MCF 10A (cell line): ENCODE results near the gene GTF3C5. TPM values are rescaled to one million over a fixed set of nuclear protein-coding genes. Genes with fewer than 3 reads are reported as not detected.
"Not testable (repeated sequence)": the region's sequence is repeated elsewhere in the genome, so short reads cannot be mapped to it uniquely, and the experiment has no call there.

Source experiments
- BruUV-seq: library from RNA; stranded (reverse); fragments of 400-500 nt; replicated peaks from 2 replicates; lab custom pipeline; 2021; lab: Mats Ljungman, UMichigan
- CTCF ChIA-PET: fragments of 300-600 bp; sonication (Branson Sonifier 250); formaldehyde crosslinking; extraction: SDS; loops from one replicate; lab custom pipeline; 2021; ENCODE audit warnings: antibody characterized with exemption, inconsistent platforms; lab: Yijun Ruan, JAX
- POLR2A ChIA-PET: fragments of 300-600, 350-650 bp; sonication (Branson Sonifier 250); formaldehyde crosslinking; extraction: SDS; loops from one replicate; lab custom pipeline; 2020; ENCODE audit warnings: antibody characterized with exemption, inconsistent platforms; lab: Yijun Ruan, JAX
- DNase-seq: peaks from one replicate; pipeline ENCODE4 v3.0.0-alpha.2; 2018; ENCODE audit not compliant: unreplicated experiment
- H3K27ac Mint-ChIP-seq: one replicate; pipeline ENCODE4 v1.8.0; 2022; ENCODE audit warnings: mild to moderate bottlenecking, low read depth, mixed read lengths; ENCODE audit not compliant: unreplicated experiment
- H3K27me3 Mint-ChIP-seq: one replicate; pipeline ENCODE4 v1.8.0; 2022; ENCODE audit warnings: mixed read lengths; ENCODE audit not compliant: insufficient read depth, unreplicated experiment
- H3K36me3 Mint-ChIP-seq: one replicate; pipeline ENCODE4 v1.8.0; 2022; ENCODE audit warnings: mild to moderate bottlenecking, moderate library complexity, mixed read lengths; ENCODE audit not compliant: insufficient read depth, unreplicated experiment
- H3K4me1 Mint-ChIP-seq: one replicate; pipeline ENCODE4 v1.8.0; 2022; ENCODE audit warnings: mixed read lengths; ENCODE audit not compliant: insufficient read depth, unreplicated experiment
- H3K4me3 Mint-ChIP-seq: one replicate; pipeline ENCODE4 v1.8.0; 2022; ENCODE audit warnings: mild to moderate bottlenecking, moderate library complexity, mixed read lengths; ENCODE audit not compliant: unreplicated experiment
- H3K9me3 Mint-ChIP-seq: one replicate; pipeline ENCODE4 v1.8.0; 2022; ENCODE audit warnings: mixed read lengths; ENCODE audit not compliant: unreplicated experiment
- CTCF ChIP-seq: fragments of 200-600 bp; IDR thresholded peaks from one replicate; pipeline ENCODE4 v1.8.0; 2022; ENCODE audit warnings: antibody characterized with exemption, mild to moderate bottlenecking; ENCODE audit not compliant: unreplicated experiment
- intact Hi-C: fragments of 100-400 bp; cut with micrococcal nuclease; formaldehyde crosslinking; loops from 2 replicates; pipeline ENCODE4 v1.14.1; 2022
- total RNA-seq: library from RNA; stranded (reverse); gene quantifications from 2 replicates; pipeline ENCODE4 v1.2.3, GENCODE V29; 2022

Gene GTF3C5
- total RNA-seq, 1 experiment from 2014 or later: 55.4 TPM

GRCh38 chr9:133066181-133066983 is 35.6 kb downstream of the GTF3C5 start:
- no peak overlapping the region for H3K27ac Mint-ChIP-seq
- ChIA-PET CTCF (interaction anchor here (0.6 to 1.6 kb wide), 6 partner anchors 9 to 115 kb away, joined by 3 to 8 read pairs (median 4); no protein-coding TSS in a partner anchor), POLR2A (interaction anchor here (1.8 kb wide), 1 partner anchor 35 kb away, joined by 18 read pairs; the partner anchor contains the start of gene GTF3C5)
- peaks cover under 1% of the 10 kb centered on the region for H3K4me1 Mint-ChIP-seq
- H3K9me3 Mint-ChIP-seq: no peaks in the 10 kb centered on the region
- TF ChIP-seq CTCF: no peak
- H3K4me3 Mint-ChIP-seq: no peak overlapping the region
- H3K27me3 Mint-ChIP-seq: no peaks in the 10 kb centered on the region
- H3K36me3 Mint-ChIP-seq: no peaks in the 10 kb centered on the region
- intact Hi-C loops: no loop called here
- no TSS peak for BruUV-seq
- DNase-seq: no peak

- POLR2A ChIA-PET: interaction anchor here (1.1 to 1.8 kb wide), 3 partner anchors 9 to 68 kb away, joined by 3 to 18 read pairs (median 6); partner anchors contain the start of gene GTF3C5
- no peak for DNase-seq
- intact Hi-C loops: no loop called here
- no peak for TF ChIP-seq CTCF
- CTCF ChIA-PET: interaction anchor here (0.6 to 1.6 kb wide), 7 partner anchors 9 to 115 kb away, joined by 3 to 8 read pairs (median 4); no protein-coding TSS in a partner anchor
- Mint-ChIP-seq H3K9me3 (no peaks in the 10 kb centered on the region), H3K4me1 (no peaks in the 10 kb centered on the region), H3K4me3 (no peak overlapping the region), H3K27me3 (no peaks in the 10 kb centered on the region), H3K36me3 (no peaks in the 10 kb centered on the region), H3K27ac (no peak overlapping the region)
- BruUV-seq: no TSS peak
Observed at GRCh38 chr9:133067006-133067405, 36.2 kb downstream of the GTF3C5 start.

- BruUV-seq: no TSS peak
- Mint-ChIP-seq H3K36me3 (no peaks in the 10 kb centered on the region), H3K9me3 (no peaks in the 10 kb centered on the region), H3K4me1 (no peaks in the 10 kb centered on the region), H3K27ac (peak overlapping the region; percentile 61), H3K4me3 (no peak overlapping the region), H3K27me3 (no peaks in the 10 kb centered on the region)
- ChIA-PET POLR2A (interaction anchor here (1.1 to 1.8 kb wide), 4 partner anchors 10 to 76 kb away, joined by 3 to 18 read pairs (median 5); partner anchors contain the start of gene GTF3C5), CTCF (interaction anchor here (0.6 to 1.6 kb wide), 7 partner anchors 10 to 79 kb away, joined by 3 to 8 read pairs (median 4); no protein-coding TSS in a partner anchor)
- peak; percentile 71 for DNase-seq
- no peak for TF ChIP-seq CTCF
- intact Hi-C loops: no loop called here
Observed at GRCh38 chr9:133067813-133068212, 37.0 kb downstream of the GTF3C5 start.

- POLR2A ChIA-PET: interaction anchor here (1.2 to 1.8 kb wide), 3 partner anchors 11 to 76 kb away, joined by 4 to 18 read pairs (median 6); partner anchors contain the start of gene GTF3C5
- peak overlapping the region; percentile 61 for H3K27ac Mint-ChIP-seq
- H3K4me1 Mint-ChIP-seq, H3K36me3 Mint-ChIP-seq, H3K27me3 Mint-ChIP-seq, H3K9me3 Mint-ChIP-seq, H3K4me3 Mint-ChIP-seq, intact Hi-C loops, DNase-seq, BruUV-seq: not testable (repeated sequence)
- CTCF ChIA-PET: interaction anchor here (0.6 kb wide), 1 partner anchor 28 kb away, joined by 3 read pairs; no protein-coding TSS in a partner anchor
Observed at GRCh38 chr9:133068431-133068830, 37.6 kb downstream of the GTF3C5 start.

- DNase-seq, POLR2A ChIA-PET, intact Hi-C loops, H3K4me3 Mint-ChIP-seq, CTCF ChIA-PET, H3K27me3 Mint-ChIP-seq, H3K27ac Mint-ChIP-seq, H3K36me3 Mint-ChIP-seq, H3K4me1 Mint-ChIP-seq, H3K9me3 Mint-ChIP-seq, BruUV-seq: not testable (repeated sequence)
Observed at GRCh38 chr9:133070500-133070961, 39.7 kb downstream of the GTF3C5 start.

- DNase-seq, CTCF ChIA-PET, H3K4me1 Mint-ChIP-seq, H3K27me3 Mint-ChIP-seq, H3K36me3 Mint-ChIP-seq, H3K27ac Mint-ChIP-seq, intact Hi-C loops, H3K9me3 Mint-ChIP-seq, H3K4me3 Mint-ChIP-seq, BruUV-seq, POLR2A ChIA-PET: not testable (repeated sequence)
Observed at GRCh38 chr9:133070985-133071384, 40.2 kb downstream of the GTF3C5 start.
